Neural crest cell (in vitro differentiated cells): ENCODE measurements around the gene KRT73. TPM values are rescaled to one million over a fixed set of nuclear protein-coding genes. Genes with fewer than 3 reads are reported as not detected.

ENCODE experiments used
- DNase-seq: peaks from one replicate; pipeline ENCODE4 v3.0.0; 2021; ENCODE audit warnings: low read depth, mixed read lengths, low spot score
- H3K27ac Mint-ChIP-seq: one replicate; pipeline ENCODE4 v1.8.0; 2021; ENCODE audit warnings: mild to moderate bottlenecking, mixed read lengths; ENCODE audit not compliant: unreplicated experiment
- H3K27me3 Mint-ChIP-seq: 2 replicates; pipeline ENCODE4 v1.8.0; 2021; ENCODE audit warnings: low read depth, mild to moderate bottlenecking, mixed read lengths
- H3K36me3 Mint-ChIP-seq: 2 replicates; pipeline ENCODE4 v1.8.0; 2021; ENCODE audit warnings: low read depth, mild to moderate bottlenecking, mixed read lengths
- H3K4me1 Mint-ChIP-seq: 2 replicates; pipeline ENCODE4 v1.8.0; 2021; ENCODE audit warnings: mixed read lengths
- H3K4me3 Mint-ChIP-seq: one replicate; pipeline ENCODE4 v1.8.0; 2021; ENCODE audit warnings: mild to moderate bottlenecking, mixed read lengths
- H3K9me3 Mint-ChIP-seq: 2 replicates; pipeline ENCODE4 v1.8.0; 2021; ENCODE audit warnings: mixed read lengths
- total RNA-seq: library from RNA; stranded (reverse); gene quantifications from 2 replicates; pipeline ENCODE4 v1.2.1, GENCODE V29; 2021
- TF ChIP-seq, protein P1 (sequence below): fragments of 200-600 bp; sonication (generic); conservative IDR thresholded peaks from 2 replicates; pipeline ENCODE4 v1.5.0; 2021; ENCODE audit warnings: antibody characterized with exemption, mild to moderate bottlenecking

The KRT73 gene
- total RNA-seq, 1 donor from 2014 or later, result not detected

DNA sequence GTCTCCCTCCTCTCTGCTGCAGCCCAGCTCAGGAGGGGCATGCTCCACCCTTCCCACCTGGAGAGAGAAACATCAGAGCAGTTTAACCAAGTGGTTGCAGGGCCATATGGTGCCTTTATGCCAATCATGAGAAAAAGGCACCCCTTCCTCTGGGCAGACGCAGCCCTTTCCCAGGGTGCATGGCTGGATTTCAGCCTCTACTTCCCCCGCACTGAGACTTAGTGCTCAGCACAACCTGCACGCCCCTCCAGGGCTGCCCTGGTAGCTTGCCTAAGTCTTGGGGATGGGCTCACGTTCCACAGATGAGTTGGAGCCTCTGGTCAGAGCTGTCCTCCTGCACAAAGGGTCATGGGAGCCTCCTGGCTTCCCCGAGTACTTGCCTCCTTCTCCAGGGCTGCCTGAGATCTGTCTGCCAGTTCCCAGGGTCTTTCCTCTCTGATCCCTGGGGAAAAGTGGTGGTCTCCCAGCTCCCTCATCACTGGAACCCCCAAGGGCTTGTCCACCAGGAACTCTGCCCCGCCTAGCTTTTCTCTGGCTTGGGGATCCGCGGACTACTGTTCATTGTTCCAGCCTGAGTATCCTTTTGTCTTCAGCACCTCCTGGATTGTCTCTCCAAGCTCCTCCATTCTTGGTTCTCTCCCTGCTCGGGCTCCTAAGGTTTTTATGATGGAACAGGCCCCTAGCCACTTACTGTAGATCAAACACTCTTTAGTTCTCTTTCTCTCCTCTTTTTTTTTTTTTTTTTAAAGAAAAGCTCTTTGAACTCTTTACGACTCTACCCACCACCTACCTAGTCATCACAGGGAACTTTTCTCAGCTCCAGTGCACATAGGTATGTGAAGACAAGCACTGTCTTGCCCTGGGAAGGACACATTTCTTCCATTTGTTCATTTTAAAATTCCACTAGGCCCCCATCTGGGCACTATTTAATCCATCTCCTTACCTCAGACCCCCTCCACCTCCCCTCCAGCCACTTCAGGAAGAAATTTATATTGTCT lies 38.6 kb downstream of the KRT73 start:
- no peak for DNase-seq
- TF ChIP-seq, protein P1, sequence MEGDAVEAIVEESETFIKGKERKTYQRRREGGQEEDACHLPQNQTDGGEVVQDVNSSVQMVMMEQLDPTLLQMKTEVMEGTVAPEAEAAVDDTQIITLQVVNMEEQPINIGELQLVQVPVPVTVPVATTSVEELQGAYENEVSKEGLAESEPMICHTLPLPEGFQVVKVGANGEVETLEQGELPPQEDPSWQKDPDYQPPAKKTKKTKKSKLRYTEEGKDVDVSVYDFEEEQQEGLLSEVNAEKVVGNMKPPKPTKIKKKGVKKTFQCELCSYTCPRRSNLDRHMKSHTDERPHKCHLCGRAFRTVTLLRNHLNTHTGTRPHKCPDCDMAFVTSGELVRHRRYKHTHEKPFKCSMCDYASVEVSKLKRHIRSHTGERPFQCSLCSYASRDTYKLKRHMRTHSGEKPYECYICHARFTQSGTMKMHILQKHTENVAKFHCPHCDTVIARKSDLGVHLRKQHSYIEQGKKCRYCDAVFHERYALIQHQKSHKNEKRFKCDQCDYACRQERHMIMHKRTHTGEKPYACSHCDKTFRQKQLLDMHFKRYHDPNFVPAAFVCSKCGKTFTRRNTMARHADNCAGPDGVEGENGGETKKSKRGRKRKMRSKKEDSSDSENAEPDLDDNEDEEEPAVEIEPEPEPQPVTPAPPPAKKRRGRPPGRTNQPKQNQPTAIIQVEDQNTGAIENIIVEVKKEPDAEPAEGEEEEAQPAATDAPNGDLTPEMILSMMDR, result no peak
- no peaks in the 10 kb centered on the region for H3K36me3 Mint-ChIP-seq
- no peak overlapping the region for H3K4me3 Mint-ChIP-seq
- H3K9me3 Mint-ChIP-seq, result no peaks in the 10 kb centered on the region
- H3K27ac Mint-ChIP-seq, result no peak overlapping the region
- no peaks in the 10 kb centered on the region for H3K4me1 Mint-ChIP-seq
- peaks cover 12% of the 10 kb centered on the region for H3K27me3 Mint-ChIP-seq

DNA sequence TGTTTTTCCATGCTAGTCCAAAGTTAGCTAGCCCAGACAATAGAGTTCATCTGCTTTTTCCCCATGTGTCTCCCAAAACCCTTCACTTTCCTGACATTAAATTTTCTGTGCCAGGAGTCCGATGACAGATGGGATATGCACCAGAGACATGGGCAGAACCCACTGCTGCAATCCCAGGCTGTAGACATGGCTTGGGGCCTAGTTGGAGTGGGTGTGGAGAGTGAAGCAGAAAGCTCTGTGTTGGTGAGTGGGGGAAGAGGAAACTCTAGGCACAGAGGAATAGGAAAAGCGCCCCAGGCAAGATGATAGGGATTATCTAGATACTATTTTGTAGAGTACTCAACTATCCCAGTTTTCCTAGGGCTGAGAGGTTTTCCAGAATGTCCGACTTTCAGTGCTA lies 39.9 kb downstream of the KRT73 start:
- TF ChIP-seq, protein P1, result no peak
- H3K27ac Mint-ChIP-seq, result no peak overlapping the region
- H3K9me3 Mint-ChIP-seq, result no peaks in the 10 kb centered on the region
- H3K27me3 Mint-ChIP-seq, result peaks cover 12% of the 10 kb centered on the region
- no peaks in the 10 kb centered on the region for H3K36me3 Mint-ChIP-seq
- DNase-seq, result no peak
- no peaks in the 10 kb centered on the region for H3K4me1 Mint-ChIP-seq
- H3K4me3 Mint-ChIP-seq, result no peak overlapping the region

DNA sequence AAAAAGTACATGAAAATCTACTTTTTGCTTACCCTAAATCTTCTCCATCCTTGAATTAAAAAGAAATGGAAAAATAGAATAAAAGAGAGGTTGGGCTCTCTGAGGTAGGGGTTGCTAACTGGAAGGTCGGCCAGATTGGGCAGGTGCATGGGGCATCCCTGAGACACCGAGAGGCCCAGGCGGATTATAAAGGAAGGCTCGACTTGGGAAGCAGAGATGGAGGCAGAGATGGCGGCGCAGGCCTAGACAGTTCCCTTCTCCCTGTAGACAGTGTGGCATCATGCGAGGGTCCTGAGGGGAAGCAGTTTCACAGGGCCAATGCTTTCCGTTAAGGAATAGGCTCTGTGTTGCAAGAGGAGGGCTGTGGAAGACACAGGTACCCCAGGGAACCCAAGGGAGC lies 41.0 kb downstream of the KRT73 start:
- no peaks in the 10 kb centered on the region for H3K4me1 Mint-ChIP-seq
- TF ChIP-seq, protein P1, result no peak
- DNase-seq, result no peak
- H3K4me3 Mint-ChIP-seq, result no peak overlapping the region
- no peaks in the 10 kb centered on the region for H3K9me3 Mint-ChIP-seq
- no peaks in the 10 kb centered on the region for H3K36me3 Mint-ChIP-seq
- H3K27ac Mint-ChIP-seq, result no peak overlapping the region
- H3K27me3 Mint-ChIP-seq, result peaks cover 12% of the 10 kb centered on the region

DNA sequence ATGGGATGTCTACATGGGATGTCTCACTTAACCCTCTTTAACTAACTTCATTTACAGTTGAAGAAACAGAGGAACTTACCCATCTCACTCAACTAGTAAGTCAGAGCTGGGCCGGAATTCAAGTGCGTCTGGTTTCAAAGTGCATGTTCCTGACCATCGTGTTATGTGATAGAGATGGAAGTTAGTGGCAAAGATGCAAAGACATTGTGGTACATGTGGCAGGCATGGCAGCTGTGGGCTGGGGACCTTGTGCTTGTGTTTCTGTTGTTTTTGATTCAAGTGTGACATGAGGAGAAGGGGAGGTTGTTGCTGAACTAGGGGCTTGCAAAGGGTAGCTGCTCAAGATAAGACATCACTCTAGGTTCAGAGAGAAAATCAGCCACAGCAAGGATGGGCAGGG lies 42.4 kb downstream of the KRT73 start:
- Mint-ChIP-seq H3K4me3 (no peak overlapping the region), H3K27ac (no peak overlapping the region), H3K36me3 (no peaks in the 10 kb centered on the region), H3K27me3 (peaks cover 9% of the 10 kb centered on the region), H3K4me1 (no peaks in the 10 kb centered on the region), H3K9me3 (no peaks in the 10 kb centered on the region)
- TF ChIP-seq, protein P1, result no peak
- no peak for DNase-seq

DNA sequence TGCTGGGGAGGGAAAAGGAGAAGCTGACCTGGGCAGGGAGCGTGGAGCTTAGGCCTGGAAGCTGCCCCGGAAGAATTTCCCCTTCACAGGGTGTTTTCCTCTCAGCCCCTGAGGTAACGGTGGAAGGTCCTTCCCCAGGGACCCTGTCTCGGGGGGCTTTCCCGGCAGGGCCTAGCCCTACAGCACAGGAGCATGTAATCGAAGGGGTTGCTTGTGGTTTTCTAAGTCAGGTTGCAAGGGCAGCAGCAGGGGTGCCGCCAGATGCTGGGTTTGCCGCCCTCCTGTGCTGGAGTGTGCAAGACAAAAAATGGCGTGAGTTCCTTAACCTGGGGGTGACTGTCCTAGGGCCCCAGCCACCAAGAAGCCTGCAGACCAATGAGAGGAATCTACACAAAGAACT lies 43.1 kb downstream of the KRT73 start:
- Mint-ChIP-seq H3K4me1 (no peaks in the 10 kb centered on the region), H3K9me3 (no peaks in the 10 kb centered on the region), H3K4me3 (no peak overlapping the region), H3K27ac (no peak overlapping the region), H3K27me3 (peaks cover 5% of the 10 kb centered on the region), H3K36me3 (no peaks in the 10 kb centered on the region)
- TF ChIP-seq, protein P1, result no peak
- no peak for DNase-seq
